Panc1 (cell line): Measurements from ENCODE around the gene ATP10A. TPM values are rescaled to one million over a fixed set of nuclear protein-coding genes. Genes with fewer than 3 reads are reported as not detected.
"Not testable (repeated sequence)": the region's sequence is repeated elsewhere in the genome, so short reads cannot be mapped to it uniquely, and the experiment has no call there.

Experiments used
- ATAC-seq: fragments of 200-7000 bp; cut with Tn5 transposase; 2 replicates; pipeline ENCODE4 v1.9.1; 2020; ENCODE audit warnings: mild to moderate bottlenecking, moderate library complexity
- BruUV-seq: library from RNA; stranded (reverse); fragments of 400-500 nt; replicated peaks from 2 replicates; lab custom pipeline; 2021; lab: Mats Ljungman, UMichigan
- CTCF ChIA-PET: fragments of 300-600 bp; sonication (Branson Sonifier 250); formaldehyde crosslinking; loops from one replicate; lab custom pipeline; 2022; ENCODE audit warnings: antibody characterized with exemption; lab: Charles Lee
- POLR2A ChIA-PET: fragments of 300-600 bp; sonication (Branson Sonifier 250); formaldehyde crosslinking; loops from one replicate; lab custom pipeline; 2022; ENCODE audit warnings: antibody characterized with exemption; lab: Charles Lee
- DNase-seq: peaks from one replicate; pipeline ENCODE4 v3.0.0-alpha.2; 2010; ENCODE audit warnings: low read depth, low spot score
- H3K27ac ChIP-seq: 2 replicates; pipeline ENCODE4 v1.5.1; 2011; ENCODE audit warnings: mild to moderate bottlenecking, low read length, inconsistent platforms
- H3K27me3 ChIP-seq: fragments of 200-500 bp; sonication (Bioruptor generic); 2 replicates; pipeline ENCODE4 v1.6.0; 2014; ENCODE audit warnings: low read length, inconsistent platforms; ENCODE audit not compliant: control insufficient read depth, insufficient read depth
- H3K36me3 ChIP-seq: fragments of 200-500 bp; sonication (Bioruptor generic); 2 replicates; pipeline ENCODE4 v1.5.1; 2014; ENCODE audit warnings: inconsistent platforms, mild to moderate bottlenecking, low read length, moderate library complexity; ENCODE audit not compliant: control insufficient read depth, insufficient read depth
- H3K4me1 ChIP-seq: 2 replicates; pipeline ENCODE4 v1.5.1; 2011; ENCODE audit warnings: inconsistent platforms, mild to moderate bottlenecking, low read length, moderate library complexity; ENCODE audit not compliant: control insufficient read depth, insufficient read depth
- H3K4me3 ChIP-seq, 2 experiments: 2 replicates each; pipeline ENCODE4 v1.5.1; 2011 to 2012; ENCODE audit warnings: low read depth in 2 of 2, low read length in 2 of 2, mild to moderate bottlenecking in 2 of 2, inconsistent platforms in 1 of 2, moderate library complexity in 1 of 2
- H3K9me3 ChIP-seq: fragments of 200-500 bp; sonication (Bioruptor generic); 2 replicates; pipeline ENCODE4 v1.5.1; 2014; ENCODE audit warnings: low read depth, mild to moderate bottlenecking, inconsistent platforms, low read length, moderate library complexity; ENCODE audit not compliant: control insufficient read depth, insufficient read depth
- CTCF ChIP-seq: fragments of 450-650 bp; IDR thresholded peaks from 2 replicates; pipeline ENCODE4 v1.5.1; 2017; ENCODE audit warnings: mild to moderate bottlenecking
- POLR2AphosphoS5 ChIP-seq: IDR thresholded peaks from 2 replicates; pipeline ENCODE4 v1.6.1; 2012; ENCODE audit warnings: mild to moderate bottlenecking, low read depth, low read length, moderate library complexity
- REST ChIP-seq, 2 experiments: IDR thresholded peaks; 2 replicates each; pipeline ENCODE4 v1.6.1; 2011 to 2012; ENCODE audit warnings: low read depth in 2 of 2, control low read depth in 1 of 2, low read length in 1 of 2, mild to moderate bottlenecking in 1 of 2, moderate library complexity in 1 of 2; ENCODE audit not compliant: insufficient read depth in 1 of 2
- SIN3A ChIP-seq: IDR thresholded peaks from 2 replicates; pipeline ENCODE4 v1.6.1; 2012; ENCODE audit warnings: low read depth, mild to moderate bottlenecking, low read length, moderate library complexity, borderline replicate concordance; ENCODE audit not compliant: insufficient read depth
- TCF7L2 ChIP-seq: IDR thresholded peaks from 2 replicates; pipeline ENCODE4 v1.6.1; 2011; ENCODE audit warnings: mild to moderate bottlenecking, low read depth, low read length, inconsistent platforms
- in situ Hi-C: cut with HindIII; loops from 2 replicates; pipeline ENCODE4 v1.10.0; 2016; ENCODE audit warnings: low sequenced_read_pairs, low pct_unique_long_range_greater_than_20kb
- intact Hi-C: fragments of 100-400 bp; cut with micrococcal nuclease; formaldehyde crosslinking; loops from one replicate; pipeline ENCODE4 v1.10.0; 2022; ENCODE audit not compliant: unreplicated experiment
- total RNA-seq: library from RNA; stranded (reverse); gene quantifications from one replicate; pipeline ENCODE4 v1.2.1, GENCODE V29; 2021; ENCODE audit not compliant: unreplicated experiment

Gene ATP10A
- total RNA-seq, 1 experiment from 2014 or later = 0.31 TPM

- Histone ChIP-seq H3K4me1 (no peaks in the 10 kb centered on the region), H3K4me3 (no peak overlapping the region), H3K36me3 (no peaks in the 10 kb centered on the region), H3K27me3 (no peaks in the 10 kb centered on the region), H3K27ac (no peak overlapping the region), H3K9me3 (no peaks in the 10 kb centered on the region)
- ChIA-PET CTCF (no interaction called here), POLR2A (no interaction called here)
- ATAC-seq (no peak), DNase-seq (no peak)
- no TSS peak for BruUV-seq
- in situ Hi-C loops (no loop called here), intact Hi-C loops (no loop called here)
- no peak for TF ChIP-seq POLR2AphosphoS5
- no peak for TF ChIP-seq REST (IDR thresholded peaks at IDR 0.05; ENCODE audit: insufficient read depth in 1 of 2, low read depth in 2 of 2, low read length in 1 of 2)
- TF ChIP-seq CTCF = no peak
- no peak for TF ChIP-seq TCF7L2
- no peak for TF ChIP-seq SIN3A
These were observed 19.3 kb upstream of the ATP10A start for GRCh38 chr15:25882466-25882865.

GRCh38 chr15:25880877-25881276 lies 17.8 kb upstream of the ATP10A start:
- CTCF ChIA-PET = interaction anchor here (0.6 kb wide), 1 partner anchor 785 kb away, joined by 3 read pairs; no protein-coding TSS in a partner anchor
- H3K9me3 ChIP-seq, in situ Hi-C loops, DNase-seq, BruUV-seq, POLR2A ChIA-PET, H3K27me3 ChIP-seq, H3K4me3 ChIP-seq, intact Hi-C loops, H3K27ac ChIP-seq, ATAC-seq, H3K36me3 ChIP-seq, H3K4me1 ChIP-seq: not testable (repeated sequence)

- no peaks in the 10 kb centered on the region for H3K27me3 ChIP-seq
- H3K36me3 ChIP-seq = no peaks in the 10 kb centered on the region
- TF ChIP-seq SIN3A (no peak), REST (IDR thresholded peaks at IDR 0.05; ENCODE audit: insufficient read depth in 1 of 2, low read depth in 2 of 2, low read length in 1 of 2) (no peak), POLR2AphosphoS5 (no peak), TCF7L2 (no peak), CTCF (no peak)
- H3K4me3 ChIP-seq = no peak overlapping the region
- H3K27ac ChIP-seq = no peak overlapping the region
- no TSS peak for BruUV-seq
- POLR2A ChIA-PET = no interaction called here
- intact Hi-C loops (no loop called here), in situ Hi-C loops (no loop called here)
- no peaks in the 10 kb centered on the region for H3K4me1 ChIP-seq
- ATAC-seq = no peak
- CTCF ChIA-PET = no interaction called here
- no peaks in the 10 kb centered on the region for H3K9me3 ChIP-seq
- DNase-seq = no peak
These were observed 17.3 kb upstream of the ATP10A start for GRCh38 chr15:25880411-25880810.
